HepG2 (cell line): Measurements from ENCODE around the gene KDM5B. TPM values are rescaled to one million over a fixed set of nuclear protein-coding genes. Genes with fewer than 3 reads are reported as not detected.
"Not testable (repeated sequence)": the region's sequence is repeated elsewhere in the genome, so short reads cannot be mapped to it uniquely, and the experiment has no call there.

Source experiments
- ATAC-seq: fragments of 200-7000 bp; cut with Tn5 transposase; 3 replicates; pipeline ENCODE4 v1.9.1; 2020; ENCODE audit warnings: mild to moderate bottlenecking, moderate library complexity
- BruUV-seq: library from RNA; stranded (reverse); fragments of 400-500 nt; replicated peaks from 2 replicates; lab custom pipeline; 2021; lab: Mats Ljungman, UMichigan
- CTCF ChIA-PET: fragments of 300-600 bp; formaldehyde crosslinking; extraction: SDS; loops from one replicate; lab custom pipeline; 2021; ENCODE audit warnings: low total read pairs, inconsistent platforms, low intra/inter-chr PET ratio; lab: Yijun Ruan, JAX
- POLR2A ChIA-PET: fragments of 350-600 bp; sonication (Branson Sonifier 250); formaldehyde crosslinking; loops from one replicate; lab custom pipeline; 2020; ENCODE audit warnings: antibody characterized with exemption, inconsistent platforms; lab: Yijun Ruan, JAX
- DNase-seq: peaks from one replicate; pipeline ENCODE4 v3.0.0-alpha.2; 2015; ENCODE audit warnings: low spot score
- FAIRE-seq: peaks from 3 replicates; lab custom pipeline; 2011; peaks lifted over from hg19 to GRCh38; lab: Jason Lieb, UNC
- H2AFZ ChIP-seq: one replicate; pipeline ENCODE4 v1.6.1; 2011; ENCODE audit warnings: low read length, inconsistent platforms
- H3K27ac ChIP-seq: fragments of 300-600 bp; 3 replicates; pipeline ENCODE4 v1.8.0; 2011; ENCODE audit warnings: mixed run types, mild to moderate bottlenecking, mixed read lengths, low read length, inconsistent platforms; ENCODE audit not compliant: insufficient read depth; ENCODE audit errors: extremely low read length
- H3K27me3 ChIP-seq, 2 experiments: fragments of 200-600 bp in 1 of 2; 2 replicates in 1 of 2; 3 replicates in 1 of 2; pipeline versions ENCODE4 v1.6.0 to v1.8.0; 2011; ENCODE audit warnings: low read length in 2 of 2, mild to moderate bottlenecking in 2 of 2, moderate library complexity in 2 of 2, inconsistent platforms in 1 of 2; ENCODE audit not compliant: insufficient read depth in 2 of 2, control insufficient read depth in 1 of 2
- H3K36me3 ChIP-seq, 2 experiments: fragments of 200-600 bp in 1 of 2; replicated peaks in 1 of 2; 2 replicates in 1 of 2; 3 replicates in 1 of 2; pipeline versions ENCODE4 v1.5.1 to v1.8.0; 2011; ENCODE audit warnings: low read length in 2 of 2, inconsistent platforms in 1 of 2; ENCODE audit not compliant: insufficient read depth in 2 of 2, control insufficient read depth in 1 of 2
- H3K4me1 ChIP-seq: 2 replicates; pipeline ENCODE4 v1.5.1; 2012; ENCODE audit warnings: low read length, inconsistent platforms; ENCODE audit not compliant: insufficient read depth
- H3K4me2 ChIP-seq: 2 replicates; pipeline ENCODE4 v1.6.0; 2011; ENCODE audit warnings: low read depth, low read length, inconsistent platforms
- H3K4me3 ChIP-seq, 3 experiments: fragments of 200-600 bp in 1 of 3; sonication (generic), shearing (Covaris generic) in 1 of 3; replicated peaks in 1 of 3; 2 replicates each; pipeline ENCODE4 v1.5.1; 2011 to 2016; ENCODE audit warnings: low read length in 3 of 3, inconsistent platforms in 2 of 3, low read depth in 2 of 3, mild to moderate bottlenecking in 2 of 3, control low read depth in 1 of 3, mixed read lengths in 1 of 3; ENCODE audit not compliant: insufficient read depth in 1 of 3
- H3K79me2 ChIP-seq: one replicate; pipeline ENCODE4 v1.6.1; 2011; ENCODE audit warnings: low read length, inconsistent platforms; ENCODE audit not compliant: insufficient read depth
- H3K9ac ChIP-seq: 2 replicates; pipeline ENCODE4 v1.6.0; 2011; ENCODE audit warnings: mild to moderate bottlenecking, low read depth, low read length, inconsistent platforms; ENCODE audit not compliant: insufficient read depth
- H3K9me3 ChIP-seq: 2 replicates; pipeline ENCODE4 v1.5.1; 2012; ENCODE audit warnings: mild to moderate bottlenecking, low read length
- H4K20me1 ChIP-seq: 2 replicates; pipeline ENCODE4 v1.6.0; 2011; ENCODE audit warnings: inconsistent platforms, mild to moderate bottlenecking, low read length, moderate library complexity; ENCODE audit not compliant: insufficient read depth
- FOXA1 ChIP-seq, 2 experiments: fragments of 450-650 bp in 1 of 2; sonication (generic) in 1 of 2; formaldehyde crosslinking in 1 of 2; IDR thresholded peaks; 2 replicates each; pipeline versions ENCODE4 v1.4.0 to v1.6.1; 2016 to 2020; ENCODE audit warnings: missing genetic modification reagents in 1 of 2
- RARG ChIP-seq: sonication (generic); formaldehyde crosslinking; IDR thresholded peaks from 2 replicates; pipeline ENCODE4 v1.4.0; 2020; ENCODE audit warnings: low read depth, mild to moderate bottlenecking, missing genetic modification reagents
- SKI ChIP-seq: fragments of 450-650 bp; IDR thresholded peaks from one replicate; pipeline ENCODE4 v1.6.1; 2018; ENCODE audit warnings: mild to moderate bottlenecking; ENCODE audit not compliant: partially characterized antibody
- SMYD3 ChIP-seq: sonication (generic); formaldehyde crosslinking; IDR thresholded peaks from 2 replicates; pipeline ENCODE4 v1.8.1; 2023; ENCODE audit warnings: mild to moderate bottlenecking, missing genetic modification reagents
- SRSF4 ChIP-seq: fragments of 200-400 bp; formaldehyde crosslinking; IDR thresholded peaks from one replicate; pipeline ENCODE4 v1.6.1; 2018; ENCODE audit warnings: mild to moderate bottlenecking, low read depth, low read length, moderate library complexity; ENCODE audit not compliant: poor library complexity, severe bottlenecking
- TOE1 ChIP-seq: sonication (generic); formaldehyde crosslinking; IDR thresholded peaks from 2 replicates; pipeline ENCODE4 v1.4.0; 2020; ENCODE audit warnings: mild to moderate bottlenecking, missing genetic modification reagents
- ZBTB2 ChIP-seq: sonication (generic); formaldehyde crosslinking; IDR thresholded peaks from 2 replicates; pipeline ENCODE4 v1.8.0; 2022; ENCODE audit warnings: low read depth, missing genetic modification reagents
- WGBS: methylation state at CpG from one replicate; pipeline ENCODE4 v1.1.6; 2017; ENCODE audit warnings: low lambda C conversion rate; 5-methylcytosine and 5-hydroxymethylcytosine counted together
- in situ Hi-C: cut with HindIII; loops from 2 replicates; pipeline ENCODE4 v1.10.0; 2017; ENCODE audit warnings: low pct_unique_long_range_greater_than_20kb; ENCODE audit not compliant: extremely low pct_ligation_motif_present
- intact Hi-C: fragments of 100-400 bp; cut with micrococcal nuclease; formaldehyde crosslinking; loops from one replicate; pipeline ENCODE4 v1.10.0; 2022; ENCODE audit not compliant: unreplicated experiment
- polyA plus RNA-seq, 8 experiments: library from polyadenylated mRNA; depleted of rRNA in 3 of 8; stranded (reverse) in 7 of 8; unstranded in 1 of 8; fragments of >200 nt; fragmentation: Illumina TruSeq in 4 of 8; extraction: Trizol in 4 of 8; gene quantifications; 2 replicates each; pipeline versions ENCODE4 v1.2.1 to v1.2.3, GENCODE V29; 2011 to 2016; ENCODE audit warnings: low read depth in 4 of 8, missing spikeins in 1 of 8, mixed read lengths in 1 of 8; ENCODE audit not compliant: insufficient read depth in 1 of 8
- total RNA-seq, 5 experiments: library from RNA; depleted of rRNA; stranded (reverse); fragments of >200 nt; fragmentation: Illumina TruSeq; extraction: Trizol; gene quantifications; 2 replicates each; pipeline ENCODE4 v1.2.3, GENCODE V29; 2016; ENCODE audit warnings: low read depth in 1 of 5

The KDM5B gene
- total and polyA plus RNA-seq, 2 of the 13 experiments (the other 11 are each of a cell fraction or from before 2014, with no cell fraction given): 34.2 to 35.4 TPM

- Histone ChIP-seq H3K4me2 (no peak overlapping the region), H4K20me1 (no peaks in the 10 kb centered on the region), H3K4me1 (peaks cover 5% of the 10 kb centered on the region; the same call in 1 of the 2 replicates), H3K27me3 (peaks cover 0 to 4% of the 10 kb centered on the region in 2 experiments; a peak in 2 of 5 replicates), H3K9ac (no peak overlapping the region), H2AFZ (no peak overlapping the region), H3K79me2 (no peaks in the 10 kb centered on the region), H3K36me3 (no peaks in the 10 kb centered on the region), H3K27ac (no peak overlapping the region), H3K4me3 (no peak overlapping the region), H3K9me3 (no peaks in the 10 kb centered on the region)
- no TSS peak for BruUV-seq
- ChIA-PET POLR2A (no interaction called here), CTCF (no interaction called here)
- TF ChIP-seq SRSF4 (no peak), TOE1 (CRISPR knock-in tag) (no peak), SMYD3 (CRISPR knock-in tag) (no peak), RARG (CRISPR knock-in tag) (no peak), SKI (no peak), FOXA1 (IDR thresholded peaks at IDR 0.05) (no peak), FOXA1 (CRISPR knock-in tag; IDR thresholded peaks at IDR 0.05) (no peak), ZBTB2 (CRISPR knock-in tag) (no peak)
- 35% methylated on average over 3 of the region's 3 CpGs for WGBS
- no peak for ATAC-seq
- intact Hi-C loops (no loop called here), in situ Hi-C loops (no loop called here)
- no peak for DNase-seq
- FAIRE-seq: no peak
These were observed 23.7 kb upstream of the KDM5B start for GRCh38 chr1:202831906-202832305.

GRCh38 chr1:202829223-202829622, 21.0 kb upstream of the KDM5B start:
- H2AFZ ChIP-seq, H3K36me3 ChIP-seq, H3K9ac ChIP-seq, in situ Hi-C loops, H3K4me2 ChIP-seq, H3K4me3 ChIP-seq, H3K4me1 ChIP-seq, FAIRE-seq, DNase-seq, intact Hi-C loops, H3K9me3 ChIP-seq, H3K27ac ChIP-seq, H4K20me1 ChIP-seq, CTCF ChIA-PET, ATAC-seq, POLR2A ChIA-PET, H3K79me2 ChIP-seq, BruUV-seq: not testable (repeated sequence)
- WGBS: 78% methylated on average over 9 of the region's 9 CpGs
- H3K27me3 ChIP-seq: peaks cover 0 to 15% of the 10 kb centered on the region in 2 experiments; a peak in 3 of 5 replicates
